AG08395 (cell line): Measurements from ENCODE around the gene ZNF644.

ENCODE experiments used
- DNase-seq: peaks from one replicate; pipeline ENCODE4 v3.0.0; 2012; ENCODE audit warnings: mixed read lengths, low spot score

ZNF644 gene

DNA sequence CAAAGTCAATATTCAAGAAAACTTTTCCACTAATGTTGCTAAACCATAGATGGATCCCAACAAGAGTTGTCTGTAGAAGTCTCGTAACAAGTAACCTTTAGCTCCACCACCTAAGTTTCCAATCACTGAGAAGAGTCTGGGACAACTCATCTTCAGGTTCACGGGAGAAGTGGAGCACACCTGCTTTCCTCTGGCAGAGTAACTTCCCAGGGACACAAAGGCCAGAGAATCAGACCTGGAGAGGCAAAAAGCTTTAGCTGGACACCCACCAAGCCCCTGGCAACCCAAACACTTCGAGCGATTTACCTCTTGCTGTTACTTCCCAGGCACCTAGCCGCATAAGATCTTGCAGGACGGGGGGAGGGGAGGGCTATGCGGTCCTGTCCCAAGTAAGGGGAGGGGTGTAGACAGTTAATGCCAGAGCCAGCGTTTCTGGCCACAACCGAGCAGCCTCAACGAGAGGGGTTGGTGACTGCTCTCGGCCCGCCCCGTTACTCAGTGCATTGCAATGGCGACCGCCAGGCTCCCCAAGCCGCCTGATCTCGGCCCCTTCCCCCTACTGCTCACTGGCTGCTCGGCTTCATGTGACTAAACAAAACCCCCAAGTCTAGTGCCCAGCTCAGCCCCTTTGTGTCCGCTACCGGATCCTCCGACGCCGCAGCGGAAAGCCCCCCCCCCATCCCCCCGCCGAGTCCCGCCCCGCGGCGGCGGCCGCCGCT, 709 bp downstream of the ZNF644 start:
- peak; percentile 75 for DNase-seq

DNA sequence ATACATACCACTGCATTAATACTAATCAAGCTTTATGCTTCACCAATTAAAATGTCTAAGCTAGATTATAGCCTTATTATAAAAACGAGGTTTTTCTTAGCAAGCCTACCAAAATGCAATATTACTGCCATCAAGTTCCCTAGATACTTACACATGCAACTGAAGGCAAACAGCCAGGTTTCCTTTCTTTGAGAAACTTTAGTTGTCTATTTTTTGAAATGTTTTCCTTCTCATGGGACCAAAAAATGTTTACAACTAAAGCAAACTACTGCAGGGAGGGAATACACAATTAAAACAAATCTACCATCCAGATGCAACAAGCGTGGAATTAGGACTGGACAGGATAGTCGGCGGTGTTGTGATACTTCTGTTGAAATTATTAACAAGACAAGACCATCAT, 1.3 kb downstream of the ZNF644 start:
- DNase-seq = no peak

DNA sequence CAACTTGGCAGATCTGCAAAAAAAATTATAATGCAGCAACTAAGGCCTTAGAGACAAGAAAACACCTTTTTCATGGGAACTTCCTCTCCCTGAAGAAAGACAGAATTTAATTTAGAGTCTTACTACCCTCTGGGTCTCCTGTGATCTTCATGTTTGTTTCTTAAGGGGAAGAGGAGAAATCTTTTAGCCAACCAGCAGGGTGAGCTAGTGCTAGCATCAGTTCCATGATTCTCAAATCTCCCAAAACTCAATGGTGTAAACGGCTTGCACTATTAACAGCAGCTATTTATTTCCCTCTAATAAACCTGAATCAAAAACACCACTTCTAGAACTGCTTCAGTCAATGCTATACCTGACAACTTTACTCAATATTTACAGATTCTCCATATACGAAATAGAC, 3.8 kb downstream of the ZNF644 start:
- no peak for DNase-seq

- no peak for DNase-seq
Measured at GRCh38 chr1:91015794-91016550, 5.9 kb downstream of the ZNF644 start.

- no peak for DNase-seq
Measured at GRCh38 chr1:91015358-91015780, 6.5 kb downstream of the ZNF644 start.

GRCh38 chr1:91014475-91014874, 7.4 kb downstream of the ZNF644 start:
- DNase-seq = no peak

GRCh38 chr1:91013302-91013701, 8.5 kb downstream of the ZNF644 start:
- no peak for DNase-seq

DNA sequence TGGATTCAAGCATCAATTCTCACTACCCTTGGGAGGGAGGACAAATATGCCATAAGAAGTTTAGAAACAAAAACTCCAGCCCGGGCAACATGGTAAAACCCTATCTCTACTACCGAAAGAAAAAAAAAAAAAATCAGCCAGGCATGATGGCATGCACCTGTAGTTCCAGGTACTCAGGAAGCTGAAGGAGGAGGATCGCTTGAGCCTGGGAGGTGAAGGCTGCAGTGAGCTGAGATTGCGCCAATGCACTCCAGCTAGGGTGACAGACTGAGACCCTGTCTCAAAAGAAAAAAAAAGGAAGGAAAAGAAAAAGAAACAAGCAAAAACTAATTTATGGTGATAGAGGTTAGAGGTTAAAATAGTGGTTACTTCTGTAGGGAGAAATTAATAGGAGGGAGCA, 9.6 kb downstream of the ZNF644 start:
- no peak for DNase-seq

- peak; percentile 34 for DNase-seq
Measured at GRCh38 chr1:91011726-91012125, 10.1 kb downstream of the ZNF644 start.

DNA sequence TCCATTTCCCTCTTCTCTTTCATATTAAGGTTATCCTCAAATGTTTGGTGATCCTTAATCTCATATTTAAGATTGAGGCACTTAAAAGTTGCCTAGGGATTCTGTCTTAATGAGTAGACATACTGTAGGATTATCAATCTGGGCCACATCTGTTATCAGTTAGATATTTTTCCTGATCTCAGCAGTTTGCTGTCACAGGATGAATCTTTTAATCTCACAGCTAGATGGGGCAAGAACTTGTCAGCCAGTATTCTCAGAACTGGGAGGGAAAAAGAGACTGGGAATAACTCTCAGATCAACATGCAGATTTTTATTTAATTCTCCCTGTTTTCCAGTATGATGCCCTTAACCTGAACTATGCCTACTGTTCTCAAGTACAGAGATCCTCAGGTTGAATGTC, 14.0 kb downstream of the ZNF644 start:
- peak; percentile 24 for DNase-seq

- DNase-seq = no peak
Measured at GRCh38 chr1:91007092-91007491, 14.7 kb downstream of the ZNF644 start.

DNA sequence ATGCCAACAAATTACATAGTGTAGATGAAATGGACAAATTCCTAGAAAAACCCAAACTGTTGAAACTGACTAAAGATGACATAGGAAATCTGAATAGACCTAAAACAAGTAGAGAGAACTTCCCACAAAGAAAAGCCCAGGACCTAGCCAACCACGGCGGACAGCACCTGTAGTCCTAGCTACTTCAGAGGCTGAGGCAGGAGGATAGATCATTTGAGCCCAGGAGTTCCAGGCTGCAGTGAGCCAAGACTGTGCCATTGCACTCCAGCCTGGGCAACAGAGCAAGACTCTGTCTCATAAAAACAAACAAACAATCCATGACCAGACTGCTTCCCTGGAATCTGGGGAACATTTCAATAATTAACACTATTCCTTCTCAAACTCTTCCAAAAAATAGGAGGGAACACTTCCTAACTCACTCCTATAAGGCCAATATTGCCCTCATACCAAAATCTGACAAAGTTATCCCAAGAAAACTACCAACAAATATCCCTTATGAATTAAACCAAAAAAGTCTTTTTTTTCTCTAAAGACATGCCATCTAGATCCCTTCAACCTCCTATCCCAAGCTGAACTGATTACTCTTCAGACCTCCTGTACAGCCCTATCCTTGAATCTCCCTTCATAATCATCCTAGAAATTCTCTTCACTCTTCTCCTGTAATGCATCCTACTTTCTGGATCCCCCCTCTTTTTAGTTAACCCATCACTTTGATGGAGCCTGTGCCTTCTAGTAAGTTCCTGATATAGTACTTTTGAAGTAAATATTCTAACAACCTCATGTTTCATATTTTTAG, 15.5 kb downstream of the ZNF644 start:
- no peak for DNase-seq

DNA sequence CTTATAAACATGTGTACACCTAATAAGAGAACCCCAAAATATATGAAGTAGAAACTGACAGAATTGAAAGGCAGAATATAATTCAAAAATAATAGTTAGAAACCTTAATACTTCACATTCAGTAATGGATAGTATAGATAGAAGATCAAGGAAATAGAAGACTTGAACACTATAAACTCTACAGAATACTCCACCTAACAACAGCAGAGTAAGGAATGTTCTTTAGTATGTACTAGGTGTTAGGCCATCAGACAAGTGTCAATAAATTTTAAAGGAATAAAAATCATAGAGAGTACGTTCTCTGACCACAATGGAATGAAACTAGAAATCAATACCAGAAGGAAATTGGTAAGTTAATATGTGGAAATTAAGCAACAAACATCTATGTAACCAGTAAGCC, 16.6 kb downstream of the ZNF644 start:
- no peak for DNase-seq

GRCh38 chr1:91004145-91004544, 17.7 kb downstream of the ZNF644 start:
- DNase-seq = no peak

- no peak for DNase-seq
Measured at GRCh38 chr1:90996742-90997413, 25.0 kb downstream of the ZNF644 start.

DNA sequence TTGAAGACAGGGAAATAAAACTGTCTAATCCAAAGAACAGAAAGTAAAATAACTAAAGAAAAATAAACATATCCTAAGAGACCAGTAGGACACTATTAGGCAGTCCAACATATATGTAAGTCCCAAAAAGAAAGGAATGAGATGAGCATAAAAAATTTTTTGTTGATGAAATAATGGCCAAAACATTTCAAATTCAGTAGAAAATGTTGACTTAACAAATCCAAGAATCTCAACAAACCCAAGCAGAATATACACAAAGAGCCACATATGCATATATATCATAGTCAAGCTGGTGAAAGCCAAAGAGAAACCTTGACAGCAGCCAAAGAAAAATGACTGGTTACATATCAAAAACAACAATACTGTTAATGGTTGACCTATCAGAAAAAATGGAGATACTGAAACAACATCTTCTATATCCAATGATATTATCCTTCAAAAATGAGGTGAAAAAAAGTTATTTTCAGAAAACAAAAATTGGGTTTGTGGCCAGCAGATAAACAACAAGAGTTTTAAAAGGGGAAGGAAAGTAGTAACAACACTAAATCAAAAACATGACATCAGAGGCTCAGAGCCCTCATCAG, 26.4 kb downstream of the ZNF644 start:
- DNase-seq = no peak

GRCh38 chr1:90994461-90994860, 27.4 kb downstream of the ZNF644 start:
- no peak for DNase-seq

DNA sequence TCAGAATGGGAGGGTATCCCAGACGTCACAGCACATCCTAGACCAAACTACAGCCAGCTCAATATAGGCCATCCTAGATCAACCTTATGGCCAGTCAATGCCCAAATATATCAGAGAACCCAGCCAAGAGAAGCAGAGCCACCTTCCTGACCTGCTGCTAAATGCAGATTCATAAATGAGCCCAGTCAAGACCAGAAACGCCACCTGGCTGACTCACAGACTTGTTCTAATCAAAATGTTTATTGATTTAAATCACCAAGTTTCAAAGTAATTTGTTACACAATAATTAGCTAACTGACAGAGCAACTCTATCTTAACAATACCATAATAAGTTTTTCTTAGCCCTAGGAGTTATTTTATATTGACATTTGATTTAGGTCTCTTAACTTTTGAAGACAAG, 28.6 kb downstream of the ZNF644 start:
- no peak for DNase-seq

- no peak for DNase-seq
Measured at GRCh38 chr1:90990779-90991178, 31.1 kb downstream of the ZNF644 start.

DNA sequence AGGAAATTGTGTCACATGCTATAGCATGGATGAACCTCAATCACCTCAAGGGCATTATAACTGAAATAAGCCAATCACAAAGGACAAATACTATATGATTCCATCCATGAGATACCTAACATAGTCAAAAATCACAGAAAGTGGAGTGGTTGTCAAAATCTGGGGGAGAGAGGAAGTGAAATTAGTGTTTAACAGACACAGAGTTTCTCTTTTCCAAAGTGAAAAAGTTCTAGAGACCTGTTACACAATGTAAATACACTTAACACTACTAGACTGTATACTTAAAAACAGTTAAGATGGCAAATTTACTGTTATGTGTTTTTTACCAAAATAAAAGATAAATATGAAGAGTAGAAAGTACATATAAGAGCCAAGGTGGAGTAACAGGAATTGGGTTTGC, 31.8 kb downstream of the ZNF644 start:
- no peak for DNase-seq

DNA sequence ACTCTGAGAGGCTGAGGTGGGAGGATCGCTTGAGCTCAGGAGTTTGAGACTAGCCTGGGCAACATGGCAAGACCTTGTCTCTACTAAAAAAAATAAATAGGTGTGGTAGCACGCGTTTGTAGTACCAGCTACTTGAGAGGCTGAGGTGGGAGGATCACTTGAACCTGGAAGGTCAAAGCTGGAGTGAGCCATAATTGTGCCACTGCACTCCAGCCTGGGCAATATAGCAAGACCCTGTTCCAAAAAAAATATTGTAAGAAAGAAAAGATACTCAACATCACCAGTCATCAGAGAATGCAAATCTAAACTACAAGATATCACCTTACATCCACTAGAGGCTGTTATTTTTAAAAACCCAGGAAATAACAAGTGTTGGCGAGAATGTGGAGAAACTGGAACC, 32.5 kb downstream of the ZNF644 start:
- no peak for DNase-seq

DNA sequence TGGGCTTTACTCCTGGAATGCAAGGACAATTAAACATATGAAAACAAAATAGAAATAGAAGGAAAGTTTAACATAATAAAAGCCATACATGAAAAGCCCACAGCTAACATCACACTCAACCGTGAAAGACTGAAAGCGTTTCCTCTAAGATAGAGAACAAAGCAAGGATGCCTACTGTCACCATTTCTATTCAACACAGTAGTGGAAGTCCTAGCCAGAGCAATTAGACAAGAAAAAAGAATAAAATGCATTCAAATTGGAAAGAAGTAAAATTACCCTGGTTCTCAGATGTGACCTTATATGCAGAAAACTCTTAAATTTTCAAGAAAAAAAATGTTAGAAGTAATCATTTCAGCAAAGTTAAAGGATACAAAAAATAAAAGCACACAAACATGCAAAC, 34.0 kb downstream of the ZNF644 start:
- no peak for DNase-seq
